HepG2 (cell line): ENCODE measurements around the gene TSTD1. TPM values are rescaled to one million over a fixed set of nuclear protein-coding genes. Genes with fewer than 3 reads are reported as not detected.

Experiments used
- ATF7-NPFF ChIP-seq: sonication (generic); formaldehyde crosslinking; IDR thresholded peaks from 2 replicates; pipeline ENCODE4 v1.8.1; 2023; ENCODE audit warnings: mild to moderate bottlenecking, low read depth, missing genetic modification reagents, moderate library complexity
- HES4 ChIP-seq: sonication (generic); formaldehyde crosslinking; IDR thresholded peaks from 2 replicates; pipeline ENCODE4 v1.9.0; 2021; ENCODE audit warnings: mild to moderate bottlenecking, missing genetic modification reagents, borderline replicate concordance
- IRF2 ChIP-seq: IDR thresholded peaks from 2 replicates; pipeline ENCODE4 v1.6.1; 2018; ENCODE audit warnings: missing genetic modification reagents, missing compliant biosample characterization
- KDM5A ChIP-seq: fragments of 200-600 bp; sonication (generic); IDR thresholded peaks from 2 replicates; pipeline ENCODE4 v1.7.0; 2018; ENCODE audit warnings: antibody characterized with exemption, mild to moderate bottlenecking, low read length, borderline replicate concordance
- KLF15 ChIP-seq: sonication (generic); formaldehyde crosslinking; IDR thresholded peaks from 2 replicates; pipeline ENCODE4 v1.8.1; 2023; ENCODE audit warnings: borderline replicate concordance, mild to moderate bottlenecking, inconsistent platforms, missing genetic modification reagents, mixed read lengths
- SIN3A ChIP-seq: IDR thresholded peaks from 2 replicates; pipeline ENCODE4 v1.6.1; 2011; ENCODE audit warnings: low read depth, mild to moderate bottlenecking, control low read depth, low read length, borderline replicate concordance
- SPEN ChIP-seq: sonication (generic); formaldehyde crosslinking; IDR thresholded peaks from 2 replicates; pipeline ENCODE4 v1.5.1; 2020; ENCODE audit warnings: low read depth, mild to moderate bottlenecking, missing genetic modification reagents
- ZFP1 ChIP-seq: IDR thresholded peaks from 2 replicates; pipeline ENCODE4 v1.6.1; 2016
- ZFP37 ChIP-seq: sonication (generic); formaldehyde crosslinking; IDR thresholded peaks from 2 replicates; pipeline ENCODE4 v1.4.0; 2020; ENCODE audit warnings: missing genetic modification reagents, borderline replicate concordance
- ZNF121 ChIP-seq: sonication (generic); formaldehyde crosslinking; IDR thresholded peaks from 2 replicates; pipeline ENCODE4 v1.5.0; 2020; ENCODE audit warnings: mild to moderate bottlenecking, missing genetic modification reagents
- ZNF20 ChIP-seq: sonication (generic); formaldehyde crosslinking; IDR thresholded peaks from 2 replicates; pipeline ENCODE4 v1.4.0; 2020; ENCODE audit warnings: mild to moderate bottlenecking, moderate library complexity, missing genetic modification reagents
- ZNF550 ChIP-seq: sonication (generic); formaldehyde crosslinking; IDR thresholded peaks from 2 replicates; pipeline ENCODE4 v1.4.0; 2020; ENCODE audit warnings: mild to moderate bottlenecking, missing genetic modification reagents, borderline replicate concordance
- ZNF570 ChIP-seq: sonication (generic); formaldehyde crosslinking; IDR thresholded peaks from 2 replicates; pipeline ENCODE4 v1.4.0; 2020; ENCODE audit warnings: mild to moderate bottlenecking, missing genetic modification reagents, borderline replicate concordance
- ZSCAN25 ChIP-seq: sonication (generic); formaldehyde crosslinking; IDR thresholded peaks from 2 replicates; pipeline ENCODE4 v1.8.0; 2022; ENCODE audit warnings: mild to moderate bottlenecking, missing genetic modification reagents
- polyA plus RNA-seq, 8 experiments: library from polyadenylated mRNA; depleted of rRNA in 3 of 8; stranded (reverse) in 7 of 8; unstranded in 1 of 8; fragments of >200 nt; fragmentation: Illumina TruSeq in 4 of 8; extraction: Trizol in 4 of 8; gene quantifications; 2 replicates each; pipeline versions ENCODE4 v1.2.1 to v1.2.3, GENCODE V29; 2011 to 2016; ENCODE audit warnings: low read depth in 4 of 8, missing spikeins in 1 of 8, mixed read lengths in 1 of 8; ENCODE audit not compliant: insufficient read depth in 1 of 8
- total RNA-seq, 5 experiments: library from RNA; depleted of rRNA; stranded (reverse); fragments of >200 nt; fragmentation: Illumina TruSeq; extraction: Trizol; gene quantifications; 2 replicates each; pipeline ENCODE4 v1.2.3, GENCODE V29; 2016; ENCODE audit warnings: low read depth in 1 of 5
- TF ChIP-seq, protein P1 (sequence below): IDR thresholded peaks from 2 replicates; pipeline ENCODE4 v1.6.1; 2016; ENCODE audit warnings: missing biosample characterization, missing genetic modification reagents, low read depth
- TF ChIP-seq, protein P2 (sequence below): sonication (generic); formaldehyde crosslinking; IDR thresholded peaks from 2 replicates; pipeline ENCODE4 v1.4.0; 2020; ENCODE audit warnings: mild to moderate bottlenecking, missing genetic modification reagents
- TF ChIP-seq, protein P3 (sequence below): sonication (generic); formaldehyde crosslinking; IDR thresholded peaks from 2 replicates; pipeline ENCODE4 v1.4.0; 2020; ENCODE audit warnings: mild to moderate bottlenecking, missing genetic modification reagents
- TF ChIP-seq, protein P4 (sequence below): IDR thresholded peaks from 2 replicates; pipeline ENCODE4 v1.6.1; 2018; ENCODE audit warnings: missing genetic modification reagents, mild to moderate bottlenecking, missing compliant biosample characterization
- TF ChIP-seq, protein P5 (sequence below), 2 experiments: fragments of 450-650 bp in 1 of 2; sonication (generic) in 1 of 2; formaldehyde crosslinking; IDR thresholded peaks; 2 replicates each; pipeline versions ENCODE4 v1.5.0 to v1.8.0; 2020 to 2022; ENCODE audit warnings: mild to moderate bottlenecking in 1 of 2, missing genetic modification reagents in 1 of 2
- TF ChIP-seq, protein P6 (sequence below): sonication (generic); formaldehyde crosslinking; IDR thresholded peaks from 2 replicates; pipeline ENCODE4 v1.4.0; 2020; ENCODE audit warnings: low read depth, mild to moderate bottlenecking, missing genetic modification reagents

TSTD1 gene
- total and polyA plus RNA-seq, 2 of the 13 experiments (the other 11 are each of a cell fraction or from before 2014, with no cell fraction given) = 0.15 to 0.31 TPM

DNA sequence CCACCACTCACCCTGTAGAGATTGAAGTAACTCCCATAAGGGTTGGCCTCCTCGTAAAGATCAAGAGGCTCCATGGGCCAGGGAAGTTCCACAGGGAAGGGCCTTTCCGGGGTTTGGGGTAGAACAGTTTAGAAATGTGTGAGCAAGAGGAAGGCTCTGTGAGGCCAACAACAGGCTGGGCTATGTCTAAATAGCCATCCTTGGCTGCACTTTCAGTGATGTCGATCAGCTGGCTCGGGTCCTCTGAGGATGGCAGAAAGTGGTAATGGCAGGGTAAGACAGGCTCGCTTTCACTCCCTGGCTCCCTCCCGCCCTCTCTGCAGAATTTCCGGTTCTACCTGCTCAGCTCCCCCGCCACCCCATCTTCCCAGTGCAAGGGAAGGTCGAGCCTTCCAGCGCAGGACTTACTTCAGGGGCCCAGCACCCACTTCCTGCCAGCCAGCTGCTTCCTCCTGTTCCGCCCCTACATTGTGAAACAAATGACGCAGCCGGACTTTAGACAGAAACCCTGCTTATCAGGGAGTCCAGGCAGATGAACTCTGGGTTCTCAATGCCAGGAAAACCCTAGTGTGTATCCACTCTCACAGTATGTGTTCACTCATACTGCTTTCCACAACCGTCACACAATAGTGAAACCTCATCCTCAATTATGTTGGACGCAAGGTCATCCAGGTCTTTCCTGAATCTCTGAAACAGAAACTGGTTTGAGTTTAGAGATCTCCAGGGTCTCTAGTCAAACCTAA, 25.1 kb downstream of the TSTD1 start (continued):
- TF ChIP-seq ZFP37 (CRISPR knock-in tag) (no peak), SIN3A (peak; percentile 70; the same call in 1 of the 2 replicates), KDM5A (0 out of 2 replicates have a peak, but pooled peaks have one; percentile 20), ZNF550 (CRISPR knock-in tag) (no peak), ATF7-NPFF (peak; percentile 86), SPEN (CRISPR knock-in tag) (peak; percentile 89), ZNF121 (CRISPR knock-in tag) (no peak), ZSCAN25 (peak; percentile 85), KLF15 (no peak), HES4 (CRISPR knock-in tag) (0 out of 2 replicates have a peak, but pooled peaks have one; percentile 73), IRF2 (CRISPR knock-in tag) (peak; percentile 87), ZFP1 (CRISPR knock-in tag) (peak; percentile 92), ZNF20 (CRISPR knock-in tag) (no peak), ZNF570 (no peak)
- TF ChIP-seq, protein P1, sequence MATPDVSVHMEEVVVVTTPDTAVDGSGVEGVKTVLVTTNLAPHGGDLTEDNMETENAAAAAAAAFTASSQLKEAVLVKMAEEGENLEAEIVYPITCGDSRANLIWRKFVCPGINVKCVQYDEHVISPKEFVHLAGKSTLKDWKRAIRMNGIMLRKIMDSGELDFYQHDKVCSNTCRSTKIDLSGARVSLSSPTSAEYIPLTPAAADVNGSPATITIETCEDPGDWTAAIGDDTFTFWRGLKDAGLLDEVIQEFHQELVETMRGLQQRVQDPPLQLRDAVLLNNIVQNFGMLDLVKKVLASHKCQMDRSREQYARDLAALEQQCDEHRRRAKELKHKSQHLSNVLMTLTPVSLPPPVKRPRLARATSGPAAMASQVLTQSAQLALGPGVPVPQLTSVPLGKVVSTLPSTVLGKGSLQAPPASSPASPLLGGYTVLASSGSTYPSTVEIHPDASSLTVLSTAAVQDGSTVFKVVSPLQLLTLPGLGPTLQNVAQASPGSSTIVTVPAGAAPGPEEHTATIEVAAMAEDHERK (CRISPR knock-in tag) = no peak
- TF ChIP-seq, protein P2, sequence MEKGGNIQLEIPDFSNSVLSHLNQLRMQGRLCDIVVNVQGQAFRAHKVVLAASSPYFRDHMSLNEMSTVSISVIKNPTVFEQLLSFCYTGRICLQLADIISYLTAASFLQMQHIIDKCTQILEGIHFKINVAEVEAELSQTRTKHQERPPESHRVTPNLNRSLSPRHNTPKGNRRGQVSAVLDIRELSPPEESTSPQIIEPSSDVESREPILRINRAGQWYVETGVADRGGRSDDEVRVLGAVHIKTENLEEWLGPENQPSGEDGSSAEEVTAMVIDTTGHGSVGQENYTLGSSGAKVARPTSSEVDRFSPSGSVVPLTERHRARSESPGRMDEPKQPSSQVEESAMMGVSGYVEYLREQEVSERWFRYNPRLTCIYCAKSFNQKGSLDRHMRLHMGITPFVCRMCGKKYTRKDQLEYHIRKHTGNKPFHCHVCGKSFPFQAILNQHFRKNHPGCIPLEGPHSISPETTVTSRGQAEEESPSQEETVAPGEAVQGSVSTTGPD (CRISPR knock-in tag) = no peak
- TF ChIP-seq, protein P3, sequence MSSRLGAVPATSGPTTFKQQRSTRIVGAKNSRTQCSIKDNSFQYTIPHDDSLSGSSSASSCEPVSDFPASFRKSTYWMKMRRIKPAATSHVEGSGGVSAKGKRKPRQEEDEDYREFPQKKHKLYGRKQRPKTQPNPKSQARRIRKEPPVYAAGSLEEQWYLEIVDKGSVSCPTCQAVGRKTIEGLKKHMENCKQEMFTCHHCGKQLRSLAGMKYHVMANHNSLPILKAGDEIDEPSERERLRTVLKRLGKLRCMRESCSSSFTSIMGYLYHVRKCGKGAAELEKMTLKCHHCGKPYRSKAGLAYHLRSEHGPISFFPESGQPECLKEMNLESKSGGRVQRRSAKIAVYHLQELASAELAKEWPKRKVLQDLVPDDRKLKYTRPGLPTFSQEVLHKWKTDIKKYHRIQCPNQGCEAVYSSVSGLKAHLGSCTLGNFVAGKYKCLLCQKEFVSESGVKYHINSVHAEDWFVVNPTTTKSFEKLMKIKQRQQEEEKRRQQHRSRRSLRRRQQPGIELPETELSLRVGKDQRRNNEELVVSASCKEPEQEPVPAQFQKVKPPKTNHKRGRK (CRISPR knock-in tag) = no peak
- TF ChIP-seq, protein P4, sequence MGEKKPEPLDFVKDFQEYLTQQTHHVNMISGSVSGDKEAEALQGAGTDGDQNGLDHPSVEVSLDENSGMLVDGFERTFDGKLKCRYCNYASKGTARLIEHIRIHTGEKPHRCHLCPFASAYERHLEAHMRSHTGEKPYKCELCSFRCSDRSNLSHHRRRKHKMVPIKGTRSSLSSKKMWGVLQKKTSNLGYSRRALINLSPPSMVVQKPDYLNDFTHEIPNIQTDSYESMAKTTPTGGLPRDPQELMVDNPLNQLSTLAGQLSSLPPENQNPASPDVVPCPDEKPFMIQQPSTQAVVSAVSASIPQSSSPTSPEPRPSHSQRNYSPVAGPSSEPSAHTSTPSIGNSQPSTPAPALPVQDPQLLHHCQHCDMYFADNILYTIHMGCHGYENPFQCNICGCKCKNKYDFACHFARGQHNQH (CRISPR knock-in tag) = peak; percentile 95
- TF ChIP-seq, protein P5, sequence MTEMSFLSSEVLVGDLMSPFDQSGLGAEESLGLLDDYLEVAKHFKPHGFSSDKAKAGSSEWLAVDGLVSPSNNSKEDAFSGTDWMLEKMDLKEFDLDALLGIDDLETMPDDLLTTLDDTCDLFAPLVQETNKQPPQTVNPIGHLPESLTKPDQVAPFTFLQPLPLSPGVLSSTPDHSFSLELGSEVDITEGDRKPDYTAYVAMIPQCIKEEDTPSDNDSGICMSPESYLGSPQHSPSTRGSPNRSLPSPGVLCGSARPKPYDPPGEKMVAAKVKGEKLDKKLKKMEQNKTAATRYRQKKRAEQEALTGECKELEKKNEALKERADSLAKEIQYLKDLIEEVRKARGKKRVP (CRISPR knock-in tag; IDR thresholded peaks at IDR 0.05) = peak in 1 of 2 experiments; percentile 77; a peak in 2 of 4 replicates
- TF ChIP-seq, protein P6, sequence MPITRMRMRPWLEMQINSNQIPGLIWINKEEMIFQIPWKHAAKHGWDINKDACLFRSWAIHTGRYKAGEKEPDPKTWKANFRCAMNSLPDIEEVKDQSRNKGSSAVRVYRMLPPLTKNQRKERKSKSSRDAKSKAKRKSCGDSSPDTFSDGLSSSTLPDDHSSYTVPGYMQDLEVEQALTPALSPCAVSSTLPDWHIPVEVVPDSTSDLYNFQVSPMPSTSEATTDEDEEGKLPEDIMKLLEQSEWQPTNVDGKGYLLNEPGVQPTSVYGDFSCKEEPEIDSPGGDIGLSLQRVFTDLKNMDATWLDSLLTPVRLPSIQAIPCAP (CRISPR knock-in tag) = no peak
